H1 (cell line): ENCODE measurements around the gene DNAJC6. TPM values are rescaled to one million over a fixed set of nuclear protein-coding genes. Genes with fewer than 3 reads are reported as not detected.

Experiments used
- BACH1 ChIP-seq: IDR thresholded peaks from 2 replicates; pipeline ENCODE4 v1.6.1; 2012; ENCODE audit warnings: low read length, improper control_type of control experiment
- CBX8 ChIP-seq: fragments of 300-800, 300-1000 bp; sonication (generic); IDR thresholded peaks from 2 replicates; pipeline ENCODE4 v1.7.1; 2016; ENCODE audit warnings: low read depth, low read length, borderline replicate concordance
- CREB1 ChIP-seq: IDR thresholded peaks from 2 replicates; pipeline ENCODE4 v1.6.1; 2012; ENCODE audit warnings: inconsistent platforms
- EZH2 ChIP-seq: fragments of 200-600 bp; sonication (generic); IDR thresholded peaks from 2 replicates; pipeline ENCODE4 v1.7.1; 2012; ENCODE audit warnings: low read depth, mild to moderate bottlenecking, moderate library complexity, low read length, inconsistent platforms; ENCODE audit not compliant: severe bottlenecking
- FOSL1 ChIP-seq: IDR thresholded peaks from 2 replicates; pipeline ENCODE4 v1.6.1; 2011; ENCODE audit warnings: mild to moderate bottlenecking, low read depth, low read length, moderate library complexity; ENCODE audit not compliant: insufficient read depth
- JUND ChIP-seq: IDR thresholded peaks from 2 replicates; pipeline ENCODE4 v1.6.1; 2011; ENCODE audit warnings: mild to moderate bottlenecking, improper control_type of control experiment, low read length
- POLR2AphosphoS5 ChIP-seq: IDR thresholded peaks from 2 replicates; pipeline ENCODE4 v1.6.1; 2011; ENCODE audit warnings: low read depth, low read length
- RXRA ChIP-seq: IDR thresholded peaks from 2 replicates; pipeline ENCODE4 v1.6.1; 2011; ENCODE audit warnings: low read depth, mild to moderate bottlenecking, low read length, moderate library complexity; ENCODE audit not compliant: insufficient read depth
- SIN3A ChIP-seq, 2 experiments: IDR thresholded peaks in 1 of 2; conservative IDR thresholded peaks in 1 of 2; 2 replicates each; pipeline ENCODE4 v1.6.1; 2011 to 2012; ENCODE audit warnings: low read length in 2 of 2, improper control_type of control experiment in 1 of 2, low read depth in 1 of 2, mild to moderate bottlenecking in 1 of 2
- SIX5 ChIP-seq: IDR thresholded peaks from 2 replicates; pipeline ENCODE4 v1.6.1; 2011; ENCODE audit warnings: mild to moderate bottlenecking, low read depth, low read length
- polyA plus RNA-seq, 7 experiments: library from polyadenylated mRNA; depleted of rRNA in 3 of 7; stranded (reverse) in 5 of 7; unstranded in 2 of 7; fragments of >200 nt in 5 of 7; fragments of 200-250 nt in 2 of 7; gene quantifications; 1 replicate in 5 of 7; 2 replicates in 1 of 7; 4 replicates in 1 of 7; pipeline versions ENCODE4 v1.2.1 to v1.2.3, GENCODE V29; 2011 to 2013; ENCODE audit warnings: missing spikeins in 2 of 7, mixed read lengths in 2 of 7
- total RNA-seq: library from RNA; stranded (reverse); fragmentation: NEBNext Ultra II Directional; extraction: Animal tissue kit (Norgen Biotek cat#: 25700); gene quantifications from 2 replicates; pipeline ENCODE4 v1.2.1, GENCODE V29; 2021

DNAJC6 gene
- total and polyA plus RNA-seq, 2 of the 8 experiments (the other 6 are each of a cell fraction or from before 2014, with no cell fraction given) = 1.6 to 3.0 TPM

- TF ChIP-seq SIN3A (conservative IDR thresholded peaks at IDR 0.05 in 1 of 2, IDR thresholded peaks at IDR 0.05 in 1 of 2; ENCODE audit: low read depth in 1 of 2, low read length in 2 of 2) = no peak
- TF ChIP-seq POLR2AphosphoS5 = no peak
- no peak for TF ChIP-seq RXRA
- TF ChIP-seq EZH2 = no peak
- no peak for TF ChIP-seq CREB1
- TF ChIP-seq CBX8 = no peak
- TF ChIP-seq SIX5 = no peak
- no peak for TF ChIP-seq BACH1
- no peak for TF ChIP-seq FOSL1
- TF ChIP-seq JUND = no peak
- TF ChIP-seq, all 59 proteins: peak for 0
Observed at GRCh38 chr1:65422241-65423203, 113.2 kb downstream of the DNAJC6 start (continued).
